NAMALWA (cell line): ENCODE data around the gene PKN1.

Experiments used
- DNase-seq: peaks from one replicate; pipeline ENCODE4 v3.0.0-alpha.2; 2015; ENCODE audit warnings: low spot score

Gene PKN1

DNA sequence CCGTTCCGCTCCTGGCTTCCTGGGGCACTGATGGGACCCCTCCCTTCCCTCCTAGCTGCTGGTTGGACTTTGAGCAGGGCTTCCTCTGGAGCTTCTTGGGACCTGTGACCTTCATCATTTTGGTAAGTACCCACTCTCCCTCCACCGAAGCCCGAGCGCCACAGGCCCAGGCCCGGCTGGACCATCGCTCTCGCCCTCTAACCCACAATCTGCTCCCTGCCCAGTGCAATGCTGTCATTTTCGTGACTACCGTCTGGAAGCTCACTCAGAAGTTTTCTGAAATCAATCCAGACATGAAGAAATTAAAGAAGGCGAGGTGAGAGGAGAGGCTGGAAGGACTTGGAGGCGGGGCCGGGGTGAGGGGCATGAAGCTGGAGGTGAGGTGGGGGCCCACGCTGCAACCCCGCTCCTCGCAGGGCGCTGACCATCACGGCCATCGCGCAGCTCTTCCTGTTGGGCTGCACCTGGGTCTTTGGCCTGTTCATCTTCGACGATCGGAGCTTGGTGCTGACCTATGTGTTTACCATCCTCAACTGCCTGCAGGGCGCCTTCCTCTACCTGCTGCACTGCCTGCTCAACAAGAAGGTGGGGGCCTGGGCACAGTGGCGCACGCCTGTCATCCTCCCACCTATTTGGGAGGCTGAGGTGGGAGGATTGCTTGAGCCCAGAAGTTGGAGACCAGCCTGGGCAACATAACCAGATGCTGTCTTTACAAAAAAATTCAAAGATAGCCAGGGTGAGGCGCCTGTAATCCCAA is 26.3 kb upstream of the PKN1 start:
- no peak for DNase-seq

DNA sequence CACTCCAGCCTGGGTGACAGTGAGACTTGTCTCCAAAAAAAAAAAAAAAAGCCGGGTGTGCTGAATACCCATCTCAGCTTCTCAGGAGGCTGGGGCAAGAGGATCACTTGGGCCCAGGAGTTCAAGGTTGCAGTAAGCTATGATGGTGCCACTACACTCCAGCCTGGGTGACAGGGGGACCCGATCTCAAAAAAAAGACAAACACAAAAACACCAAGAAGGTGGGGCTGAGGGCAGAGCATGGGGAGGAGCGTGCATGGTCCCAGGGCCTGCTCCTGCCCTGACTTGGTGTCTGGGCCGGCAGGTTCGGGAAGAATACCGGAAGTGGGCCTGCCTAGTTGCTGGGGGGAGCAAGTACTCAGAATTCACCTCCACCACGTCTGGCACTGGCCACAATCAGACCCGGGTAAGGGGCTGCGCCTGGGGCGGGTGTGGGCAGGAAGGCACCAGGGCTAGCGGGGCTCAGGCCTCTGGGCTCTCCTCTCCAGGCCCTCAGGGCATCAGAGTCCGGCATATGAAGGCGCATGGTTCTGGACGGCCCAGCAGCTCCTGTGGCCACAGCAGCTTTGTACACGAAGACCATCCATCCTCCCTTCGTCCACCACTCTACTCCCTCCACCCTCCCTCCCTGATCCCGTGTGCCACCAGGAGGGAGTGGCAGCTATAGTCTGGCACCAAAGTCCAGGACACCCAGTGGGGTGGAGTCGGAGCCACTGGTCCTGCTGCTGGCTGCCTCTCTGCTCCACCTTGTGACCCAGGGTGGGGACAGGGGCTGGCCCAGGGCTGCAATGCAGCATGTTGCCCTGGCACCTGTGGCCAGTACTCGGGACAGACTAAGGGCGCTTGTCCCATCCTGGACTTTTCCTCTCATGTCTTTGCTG is 25.3 kb upstream of the PKN1 start:
- no peak for DNase-seq

DNA sequence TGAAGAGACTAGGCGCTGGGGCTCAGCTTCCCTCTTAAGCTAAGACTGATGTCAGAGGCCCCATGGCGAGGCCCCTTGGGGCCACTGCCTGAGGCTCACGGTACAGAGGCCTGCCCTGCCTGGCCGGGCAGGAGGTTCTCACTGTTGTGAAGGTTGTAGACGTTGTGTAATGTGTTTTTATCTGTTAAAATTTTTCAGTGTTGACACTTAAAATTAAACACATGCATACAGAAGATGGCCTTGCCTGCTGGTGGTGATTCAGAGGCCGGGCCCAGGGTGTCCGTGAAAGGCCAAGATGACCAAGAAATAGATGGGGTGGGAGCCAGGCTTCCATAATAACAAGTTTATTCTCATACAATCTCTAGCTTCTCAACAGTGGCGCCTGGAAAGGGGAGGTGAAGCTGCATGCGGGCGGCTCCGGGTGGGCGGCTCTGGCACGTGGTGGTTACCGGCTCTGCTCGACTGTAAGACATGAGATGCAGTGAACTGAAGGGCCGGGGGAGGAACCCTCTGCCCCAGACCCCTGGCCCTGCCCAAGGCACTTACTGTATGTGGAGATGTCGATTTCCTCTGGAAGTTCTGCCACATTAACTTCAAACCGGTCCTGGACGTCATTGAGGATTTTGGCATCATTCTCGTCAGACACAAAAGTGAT is 24.5 kb upstream of the PKN1 start:
- no peak for DNase-seq

DNA sequence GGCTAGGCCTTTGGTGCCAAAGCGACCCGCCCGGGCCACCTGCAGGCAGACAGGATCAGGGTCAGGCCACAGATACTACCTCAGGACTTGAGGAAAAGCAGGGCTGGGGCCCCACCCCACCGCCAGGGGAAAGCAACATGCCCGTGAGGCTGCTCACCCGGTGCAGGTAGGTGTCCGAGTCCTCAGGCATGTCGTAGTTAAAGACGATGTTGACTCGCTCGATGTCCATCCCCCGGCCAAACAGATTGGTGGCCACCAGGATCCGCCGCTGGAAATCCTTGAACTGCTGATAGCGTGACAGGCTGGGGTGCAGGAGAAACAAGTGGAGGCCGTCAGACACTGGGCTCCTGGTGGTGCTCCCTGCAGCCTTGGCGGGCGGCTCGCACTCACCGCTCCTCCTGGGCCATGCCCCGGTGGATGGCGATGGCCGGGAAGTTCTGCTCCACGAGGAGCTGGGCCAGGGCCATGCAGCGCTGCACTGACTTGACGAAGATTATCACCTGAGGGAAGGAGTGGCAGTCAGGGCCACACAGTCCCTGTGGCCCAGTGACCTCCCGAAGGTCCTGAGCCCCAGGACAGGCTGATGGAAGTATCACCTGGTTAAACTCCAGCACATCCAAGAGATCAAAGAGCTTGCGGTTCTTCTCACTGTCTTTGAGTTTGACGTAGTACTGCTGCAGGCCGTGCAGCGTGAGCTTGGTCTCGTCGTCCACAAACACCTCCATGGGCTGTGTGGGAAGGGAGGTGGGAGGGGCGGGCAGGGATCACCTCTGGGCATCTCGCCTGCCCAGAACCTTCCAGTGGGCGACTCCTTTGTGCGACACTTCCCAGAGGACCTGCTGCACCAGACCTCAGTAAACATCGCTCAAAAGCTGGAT is 23.7 kb upstream of the PKN1 start:
- DNase-seq: no peak

DNA sequence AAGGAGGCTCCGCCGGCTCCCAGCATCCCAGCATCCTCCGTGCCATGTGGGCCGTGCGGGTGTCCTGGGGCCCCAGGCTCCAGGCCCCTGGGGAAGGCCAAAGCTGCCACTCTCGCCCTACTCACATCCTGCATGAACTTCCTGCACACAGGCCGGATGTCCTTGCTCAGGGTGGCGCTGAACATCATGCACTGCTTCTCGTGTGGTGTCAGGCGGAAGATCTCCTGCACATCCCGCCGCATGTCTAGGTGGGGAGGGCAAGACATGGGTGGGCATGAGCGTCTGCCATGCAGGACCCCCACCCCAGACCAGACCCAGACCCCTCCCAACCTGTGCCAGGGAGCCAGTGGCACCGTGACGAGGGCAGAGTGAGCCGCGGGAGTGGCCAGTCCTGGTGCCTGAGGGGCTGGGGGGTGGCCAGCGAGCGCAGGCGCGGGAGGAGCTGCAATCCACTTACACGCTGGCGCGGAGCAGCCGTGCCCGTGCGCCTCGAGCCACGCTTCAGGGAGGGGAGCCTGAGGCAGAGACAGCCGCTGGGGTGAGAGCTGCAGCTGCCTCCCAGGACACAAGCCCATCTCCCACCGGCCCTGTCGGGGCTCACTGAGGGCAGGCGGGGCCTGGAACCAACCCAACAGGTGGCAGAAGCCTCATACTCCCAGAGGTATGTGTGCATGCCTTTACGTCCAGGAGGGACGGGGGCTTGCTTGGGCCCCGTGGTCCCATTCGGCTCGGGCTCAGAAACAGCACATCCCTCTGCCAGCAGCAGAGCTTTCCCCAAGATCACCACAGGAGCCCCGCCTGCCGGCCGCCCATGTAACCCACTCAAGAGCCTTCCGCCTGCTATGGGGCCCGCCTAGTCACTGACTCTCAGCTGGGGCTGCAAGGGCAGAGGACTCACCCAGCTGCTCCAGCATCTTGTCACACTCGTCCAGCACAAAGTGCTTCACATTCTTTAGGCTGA is 22.7 kb upstream of the PKN1 start:
- no peak for DNase-seq

DNA sequence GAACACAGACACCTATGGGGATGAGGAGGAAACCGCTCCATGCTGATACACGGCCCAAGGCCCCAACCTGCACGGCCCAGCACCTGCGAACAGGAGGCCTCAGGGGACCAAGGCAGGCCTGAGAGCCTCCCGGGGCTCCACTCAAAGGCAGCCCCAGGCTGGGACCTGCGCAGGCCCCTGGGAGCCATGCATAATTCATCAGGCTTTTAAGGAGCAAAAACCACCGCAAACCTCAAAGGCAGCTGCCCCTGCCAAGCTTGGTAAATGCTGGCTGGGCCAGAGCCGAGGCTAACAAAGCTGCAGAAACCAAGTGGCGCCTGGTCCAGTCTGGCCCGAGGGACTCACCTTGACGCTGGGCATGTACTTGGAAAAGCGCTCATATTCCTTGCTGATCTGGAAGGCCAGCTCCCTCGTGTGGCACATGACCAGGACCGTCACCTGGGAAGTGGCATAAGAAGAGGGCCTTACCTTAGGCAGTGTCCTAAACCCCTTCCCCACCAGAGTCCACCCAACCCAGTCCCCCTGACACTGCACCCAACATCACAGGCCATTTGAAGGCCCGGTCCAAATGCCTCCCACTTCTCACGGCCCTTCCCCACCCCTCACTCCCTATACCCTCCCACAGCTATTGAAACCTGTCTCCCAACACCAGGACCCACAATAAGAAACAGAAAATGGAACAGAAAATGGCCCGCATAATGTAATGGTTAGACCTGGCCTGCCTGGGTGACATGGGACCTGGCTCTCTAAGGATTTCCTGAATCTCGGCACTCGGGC is 21.8 kb upstream of the PKN1 start:
- no peak for DNase-seq

DNA sequence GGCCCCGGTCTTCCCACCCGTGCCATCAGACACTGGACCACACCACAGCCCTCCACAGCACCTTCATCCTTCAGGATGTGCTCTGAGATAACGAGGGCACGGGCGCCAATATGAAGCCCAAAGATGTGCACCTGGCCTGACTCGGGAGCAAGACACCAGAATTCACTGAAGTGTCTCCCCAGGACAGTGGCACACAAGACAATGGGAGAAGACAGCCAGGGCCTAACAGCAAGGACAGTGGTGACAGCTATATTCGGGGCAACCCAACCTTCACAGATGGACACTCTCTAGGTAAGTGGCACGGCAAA is 21.2 kb upstream of the PKN1 start:
- DNase-seq: no peak

DNA sequence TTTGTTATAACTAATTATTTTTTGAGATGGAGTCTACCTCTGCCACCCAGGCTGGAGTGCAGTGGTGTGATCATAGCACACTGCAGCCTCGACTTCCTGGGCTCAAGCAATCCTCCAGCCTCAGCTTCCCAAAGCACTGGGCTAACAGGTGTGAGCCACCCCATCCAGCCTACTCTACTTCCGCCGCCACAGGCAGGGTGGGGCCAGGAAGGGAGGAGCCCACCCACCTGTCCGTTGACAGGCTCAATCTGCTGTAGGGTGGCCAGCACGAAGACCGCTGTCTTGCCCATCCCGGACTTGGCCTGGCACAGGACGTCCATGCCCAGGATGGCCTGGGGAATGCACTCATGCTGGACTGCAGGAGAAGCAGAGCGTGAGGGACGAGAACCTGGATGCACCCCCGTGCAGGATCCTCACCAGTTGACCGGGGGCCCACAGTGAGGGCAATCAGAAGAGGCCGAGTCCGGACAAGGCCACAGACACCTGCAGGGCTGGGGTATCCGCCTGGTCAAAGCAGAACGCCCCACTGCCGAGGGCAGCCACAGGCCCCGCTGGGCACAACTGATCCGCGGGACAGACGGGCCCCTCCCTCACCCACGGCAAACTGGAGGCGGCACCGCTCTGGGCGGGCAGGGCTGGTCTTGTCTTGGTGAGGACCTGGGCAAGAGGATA is 20.6 kb upstream of the PKN1 start:
- DNase-seq: no peak

DNA sequence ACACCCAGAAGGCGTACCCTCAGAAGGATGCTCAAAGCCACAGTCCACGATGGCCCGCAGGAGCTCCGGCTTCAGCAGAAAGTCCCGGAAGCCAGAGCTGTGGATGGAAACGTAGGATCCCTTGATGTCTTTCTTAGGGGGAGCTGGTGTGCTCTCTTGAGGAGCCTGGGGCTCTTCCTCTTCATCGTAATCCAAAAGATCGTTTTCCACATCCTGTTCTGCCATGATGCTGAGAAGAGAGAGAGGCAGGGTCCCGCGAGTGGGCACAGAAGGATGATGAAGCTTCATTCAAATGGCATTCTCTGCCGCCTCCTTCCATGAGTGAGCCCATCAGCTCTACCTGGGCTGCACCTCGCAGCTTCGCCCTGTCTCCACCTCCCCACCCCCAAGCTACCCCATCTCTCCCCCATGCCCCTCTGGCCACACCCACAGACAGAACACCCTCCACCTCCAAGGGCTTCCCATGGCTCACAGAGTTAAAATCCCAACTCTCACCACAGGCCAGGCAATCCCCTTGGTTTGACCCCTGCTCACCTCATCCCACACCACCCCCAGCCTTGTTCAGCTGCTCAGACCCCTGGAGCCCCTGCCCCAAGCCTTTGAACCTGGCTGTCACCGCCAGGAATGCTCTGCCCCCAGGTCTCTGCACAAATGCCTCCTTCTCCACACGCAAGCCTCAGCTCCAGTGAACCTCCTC is 20.0 kb upstream of the PKN1 start:
- DNase-seq: no peak

DNA sequence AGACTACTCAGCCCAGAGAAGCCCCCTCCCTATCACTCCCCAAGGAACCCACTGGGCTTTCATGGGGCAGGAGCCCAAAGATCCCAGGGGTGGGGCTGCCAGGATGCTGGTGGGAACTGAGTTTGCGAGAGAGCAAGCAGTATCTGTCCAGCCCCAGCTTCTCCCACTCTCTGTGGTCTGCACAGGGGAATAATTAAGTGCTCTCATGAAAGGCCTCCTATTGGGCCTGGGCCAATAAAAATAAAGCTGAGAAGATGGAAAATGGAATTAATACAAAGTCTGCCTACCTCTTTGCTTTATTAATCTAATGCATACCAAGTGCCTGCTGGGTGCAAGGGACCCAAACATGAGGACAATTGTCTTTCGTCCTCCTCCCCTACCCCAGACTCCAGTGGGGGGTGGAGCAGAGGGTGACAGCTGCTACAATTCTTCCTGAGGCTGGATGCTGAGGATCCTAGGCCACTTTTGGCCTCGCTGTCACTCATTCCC is 19.4 kb upstream of the PKN1 start:
- DNase-seq: no peak

DNA sequence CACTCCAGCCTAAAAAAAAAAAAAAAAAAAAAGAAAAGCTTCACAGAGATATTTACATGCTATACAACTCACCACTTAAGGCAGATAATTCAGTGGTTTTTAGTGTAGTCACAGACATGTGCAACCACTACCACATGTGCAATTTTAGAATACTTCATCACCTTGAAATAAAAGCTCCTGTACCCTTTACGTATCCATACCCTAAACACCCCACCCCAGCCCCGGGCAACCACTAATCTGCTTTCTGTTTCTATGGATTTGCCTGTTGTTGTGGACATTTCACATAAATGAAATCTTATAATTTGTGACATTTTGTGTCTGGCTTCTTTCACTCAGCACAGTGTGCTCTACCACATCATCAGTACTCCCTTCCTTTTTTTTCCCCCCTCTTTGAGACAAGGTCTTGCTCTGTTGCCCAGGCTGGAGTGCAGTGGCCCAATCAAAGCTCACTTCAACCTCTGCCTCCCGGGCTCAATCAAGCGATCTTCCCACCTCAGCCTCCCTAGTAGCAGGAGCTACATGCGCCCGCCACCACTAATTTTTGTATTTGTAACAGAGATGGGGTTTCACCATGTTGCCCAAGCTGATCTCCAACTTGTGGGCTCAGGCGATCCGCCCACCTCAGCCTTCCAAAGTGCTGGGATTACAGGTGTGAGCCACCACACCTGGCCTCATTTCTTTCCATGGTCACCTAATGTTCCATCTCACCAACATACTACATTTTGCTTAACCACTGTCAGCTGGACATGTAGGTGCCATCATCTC is 18.0 kb upstream of the PKN1 start:
- no peak for DNase-seq

DNA sequence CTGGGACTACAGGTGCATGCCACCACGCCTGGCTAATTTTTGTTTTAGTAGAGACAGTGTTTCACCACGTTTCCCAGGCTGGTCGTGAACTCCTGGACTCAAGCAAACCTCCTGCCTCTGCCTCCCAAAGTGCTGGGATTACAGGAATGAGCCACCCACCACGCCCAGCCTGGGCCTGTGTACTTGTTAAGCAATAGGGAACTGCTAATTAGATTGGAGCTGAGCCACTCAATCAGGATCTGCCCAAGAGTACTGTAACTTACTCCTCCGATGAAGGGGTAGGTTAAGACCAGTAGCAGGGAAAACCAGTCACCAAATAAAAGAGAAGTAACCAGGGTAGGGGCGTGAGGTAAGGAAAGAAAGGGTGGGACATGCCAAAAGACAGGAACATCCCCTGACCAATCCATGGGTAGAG is 16.3 kb upstream of the PKN1 start:
- peak; percentile 58 for DNase-seq

DNA sequence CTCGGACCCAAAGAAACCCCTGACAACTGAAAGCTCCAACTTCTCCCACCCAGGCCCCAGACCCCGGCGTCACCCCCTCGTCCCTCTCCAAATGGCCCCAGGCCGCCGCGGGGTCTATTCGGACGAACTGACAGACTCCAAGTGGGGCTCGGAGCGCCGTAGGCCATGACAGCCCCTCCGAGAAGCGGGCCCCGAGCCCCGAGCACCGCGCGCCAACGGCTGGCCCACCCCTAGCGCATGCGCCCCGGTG is 14.3 kb upstream of the PKN1 start:
- no peak for DNase-seq

DNA sequence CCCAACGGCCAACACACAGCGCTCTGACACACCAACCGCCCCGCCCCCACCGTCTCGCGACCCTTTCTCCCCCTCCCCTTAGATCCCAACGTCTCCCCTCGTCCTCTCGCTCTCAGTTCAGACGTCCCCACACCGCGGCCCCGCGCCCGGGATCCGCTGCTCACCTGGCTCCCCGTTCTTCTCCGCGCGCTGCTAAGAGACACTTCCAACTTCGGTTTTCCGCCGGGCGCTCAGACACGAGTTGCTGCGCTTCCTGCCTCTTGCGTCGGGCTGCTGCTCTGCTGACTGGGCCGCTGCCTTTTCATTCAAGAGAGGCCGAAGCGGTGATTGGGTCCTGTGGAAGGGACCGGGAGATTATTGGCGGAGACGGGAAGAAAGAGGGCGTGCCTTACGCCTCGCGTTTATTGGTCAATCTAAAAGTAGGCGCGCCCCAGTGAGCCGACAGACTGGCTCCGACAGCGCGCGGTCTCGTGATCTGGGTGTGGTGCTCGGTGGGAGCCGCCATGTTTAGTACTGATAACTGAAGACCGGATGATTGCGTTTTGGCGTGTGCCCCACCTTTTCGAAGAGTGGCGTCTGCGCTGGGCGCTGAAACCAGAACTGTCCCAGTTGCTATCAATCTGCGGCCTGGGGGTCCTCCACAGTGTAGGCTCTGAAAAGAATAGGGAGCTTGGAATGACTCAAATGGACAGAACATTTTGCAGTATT is 13.8 kb upstream of the PKN1 start, which contains the start of gene DDX39A:
Gene DDX39A, minus strand, starts transcription at position 236 of the 708 bp plus-strand sequence. CDS start 6,121 bp downstream, outside the sequence.
- DNase-seq: peak; percentile 99

DNA sequence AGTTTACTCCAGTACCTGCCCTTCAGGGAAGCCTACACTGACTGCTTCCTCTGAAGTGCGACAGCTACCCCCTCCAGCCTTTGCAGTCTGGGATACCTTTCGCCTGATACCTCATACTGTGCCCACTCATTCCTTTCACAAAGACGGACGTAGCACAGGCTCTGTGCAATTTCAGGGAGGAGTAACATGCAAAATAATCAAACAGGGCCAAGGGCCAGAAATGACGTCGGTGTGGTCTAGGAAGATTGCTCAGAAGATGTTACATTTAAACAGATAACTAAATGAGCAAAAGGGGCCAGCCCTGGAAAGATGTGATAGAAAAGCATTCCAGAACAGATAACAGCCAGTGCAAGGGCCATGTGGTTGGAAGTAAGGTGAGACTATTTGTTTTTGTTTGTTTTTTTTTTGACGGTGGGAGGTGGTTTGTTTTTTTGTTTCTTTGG is 7.4 kb upstream of the PKN1 start:
- no peak for DNase-seq

DNA sequence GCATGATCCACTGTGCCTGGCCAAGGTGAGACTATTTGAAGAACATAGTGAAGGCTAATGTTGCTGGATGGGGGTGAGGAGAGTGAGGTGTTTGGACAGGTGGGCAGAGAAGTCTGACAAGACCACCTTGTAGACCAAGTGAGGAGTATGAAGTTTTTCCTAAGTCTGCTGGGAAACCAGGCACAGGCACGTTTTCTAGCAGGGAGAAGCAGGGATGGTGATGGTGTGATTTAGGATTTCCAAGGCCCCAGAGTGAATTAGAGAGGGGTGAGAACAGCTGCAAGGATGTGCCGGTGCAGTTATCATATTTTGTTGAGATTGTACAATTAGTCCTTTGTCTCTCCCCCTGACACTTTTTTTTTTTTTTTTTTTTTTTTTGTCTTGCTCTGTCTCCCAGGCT is 5.6 kb upstream of the PKN1 start:
- DNase-seq: no peak

DNA sequence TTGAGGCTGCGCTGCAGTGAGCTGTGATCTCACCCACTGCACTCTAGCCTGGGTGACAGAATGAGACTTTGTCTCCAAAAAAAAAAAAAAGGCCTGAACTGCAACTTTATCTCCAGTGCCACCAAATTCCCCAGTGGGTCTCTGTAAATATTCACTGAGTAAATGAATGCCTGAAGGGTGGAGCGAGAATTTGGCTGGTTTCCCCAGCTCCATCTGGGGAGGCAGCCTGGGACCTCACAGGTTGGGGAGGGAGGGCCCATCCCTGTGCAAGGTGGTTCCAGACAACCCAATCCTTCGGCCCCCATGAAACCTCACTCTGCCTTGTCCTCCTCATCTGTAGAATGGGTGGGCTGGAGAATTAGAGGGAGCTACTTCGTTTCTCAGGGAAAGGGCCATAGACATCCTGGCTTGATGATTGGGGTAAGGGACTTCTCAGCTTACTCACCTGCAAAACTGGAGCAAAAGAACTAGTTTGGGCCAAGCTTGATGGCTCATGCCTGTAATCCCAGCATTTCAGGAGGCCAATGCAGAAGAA is 4.2 kb upstream of the PKN1 start:
- DNase-seq: no peak
